AML-193 (cell line): Measurements from ENCODE around the gene GPR25.

Experiments
- DNase-seq, 2 experiments: peaks; one replicate each; lab custom pipeline; 2025; lab: John Stamatoyannopoulos, UW

Gene GPR25

GRCh38 chr1:200873671-200874397 is 1.1 kb downstream of the GPR25 start:
- DNase-seq = no peak

GRCh38 chr1:200874694-200875093 is 1.9 kb downstream of the GPR25 start:
- DNase-seq = no peak

GRCh38 chr1:200875416-200875815 is 2.6 kb downstream of the GPR25 start:
- DNase-seq = no peak

- no peak for DNase-seq
Observed at GRCh38 chr1:200877010-200877409, 4.2 kb downstream of the GPR25 start.

- no peak for DNase-seq
Observed at GRCh38 chr1:200877839-200878551, 5.2 kb downstream of the GPR25 start.

- DNase-seq = no peak
Observed at GRCh38 chr1:200880212-200880611, 7.4 kb downstream of the GPR25 start.

GRCh38 chr1:200883118-200883517 is 10.3 kb downstream of the GPR25 start:
- no peak for DNase-seq

- DNase-seq = no peak
Observed at GRCh38 chr1:200885623-200886402, 13.0 kb downstream of the GPR25 start.

GRCh38 chr1:200886594-200886993 is 13.8 kb downstream of the GPR25 start:
- DNase-seq = no peak

GRCh38 chr1:200887036-200887435 is 14.3 kb downstream of the GPR25 start:
- DNase-seq = no peak

- DNase-seq = no peak
Observed at GRCh38 chr1:200887772-200888348, 15.1 kb downstream of the GPR25 start.

GRCh38 chr1:200888349-200888838 is 15.6 kb downstream of the GPR25 start:
- DNase-seq = peak; percentile 98

- DNase-seq = no peak
Observed at GRCh38 chr1:200889571-200889970, 16.8 kb downstream of the GPR25 start.

- DNase-seq = no peak
Observed at GRCh38 chr1:200890027-200890426, 17.2 kb downstream of the GPR25 start.

- no peak for DNase-seq
Observed at GRCh38 chr1:200890818-200891773, 18.3 kb downstream of the GPR25 start.

GRCh38 chr1:200891774-200892157 is 19.0 kb downstream of the GPR25 start:
- no peak for DNase-seq

- DNase-seq = no peak
Observed at GRCh38 chr1:200892546-200892945, 19.8 kb downstream of the GPR25 start.

- no peak for DNase-seq
Observed at GRCh38 chr1:200892958-200893357, 20.2 kb downstream of the GPR25 start.

- DNase-seq = no peak
Observed at GRCh38 chr1:200893411-200893901, 20.7 kb downstream of the GPR25 start.

GRCh38 chr1:200894712-200895442 is 22.1 kb downstream of the GPR25 start, which contains the start of gene INAVA:
Gene INAVA (plus strand): TSS chr1:200894900. CDS start chr1:200898401, 3,501 bp downstream.
- DNase-seq = no peak
